Neural progenitor cell (in vitro differentiated cells): ENCODE results near the gene MYADM. TPM values are rescaled to one million over a fixed set of nuclear protein-coding genes. Genes with fewer than 3 reads are reported as not detected.

Experiments used
- DNase-seq: peaks from one replicate; pipeline ENCODE4 v3.0.0-alpha.2; 2016; ENCODE audit warnings: low spot score
- H2AFZ ChIP-seq: fragments of 200-600 bp; sonication (generic); replicated peaks from 2 replicates; pipeline ENCODE4 v1.6.1; 2016; ENCODE audit warnings: antibody characterized with exemption
- H3F3A ChIP-seq: fragments of 200-600 bp; sonication (generic); 2 replicates; pipeline ENCODE4 v1.6.1; 2016; ENCODE audit warnings: antibody characterized with exemption, low read depth
- H3K27ac ChIP-seq: fragments of 200-600 bp; sonication (generic); 2 replicates; pipeline ENCODE4 v1.5.1; 2016; ENCODE audit warnings: mild to moderate bottlenecking
- H3K27me3 ChIP-seq: fragments of 200-600 bp; sonication (generic); 2 replicates; pipeline ENCODE4 v1.6.1; 2016; ENCODE audit warnings: mild to moderate bottlenecking, moderate library complexity
- H3K36me3 ChIP-seq: fragments of 200-600 bp; sonication (generic); 2 replicates; pipeline ENCODE4 v1.5.1; 2016
- H3K4me1 ChIP-seq: fragments of 200-600 bp; sonication (generic); 2 replicates; pipeline ENCODE4 v1.6.1; 2016; ENCODE audit warnings: mixed run types
- H3K4me2 ChIP-seq: fragments of 200-600 bp; sonication (generic); 2 replicates; pipeline ENCODE4 v1.6.1; 2016
- H3K4me3 ChIP-seq: fragments of 200-600 bp; sonication (generic); 2 replicates; pipeline ENCODE4 v1.5.1; 2016
- H3K79me2 ChIP-seq: fragments of 200-600 bp; sonication (generic); 2 replicates; pipeline ENCODE4 v1.6.1; 2016; ENCODE audit warnings: low read depth
- H3K9ac ChIP-seq: fragments of 200-600 bp; sonication (generic); 2 replicates; pipeline ENCODE4 v1.6.1; 2016
- H3K9me3 ChIP-seq: fragments of 200-600 bp; sonication (generic); 2 replicates; pipeline ENCODE4 v1.5.1; 2016; ENCODE audit warnings: low read depth
- H4K20me1 ChIP-seq: fragments of 200-600 bp; sonication (generic); 2 replicates; pipeline ENCODE4 v1.6.1; 2016; ENCODE audit warnings: low read depth
- H3K27ac Mint-ChIP-seq: 3 replicates; pipeline ENCODE4 v1.8.0; 2021; ENCODE audit warnings: mixed read lengths
- H3K27me3 Mint-ChIP-seq: 2 replicates; pipeline ENCODE4 v1.8.0; 2022; ENCODE audit warnings: low read depth, mild to moderate bottlenecking, inconsistent platforms, moderate library complexity, mixed read lengths; ENCODE audit not compliant: insufficient read depth
- H3K36me3 Mint-ChIP-seq: 3 replicates; pipeline ENCODE4 v1.8.0; 2021; ENCODE audit warnings: mixed read lengths
- H3K4me1 Mint-ChIP-seq: 3 replicates; pipeline ENCODE4 v1.8.0; 2021; ENCODE audit warnings: mixed read lengths
- H3K4me3 Mint-ChIP-seq: 3 replicates; pipeline ENCODE4 v1.8.0; 2021; ENCODE audit warnings: mild to moderate bottlenecking, moderate library complexity, mixed read lengths
- H3K9me3 Mint-ChIP-seq: 3 replicates; pipeline ENCODE4 v1.8.0; 2020; ENCODE audit warnings: mixed read lengths
- EZH2 ChIP-seq: fragments of 200-600 bp; sonication (generic); IDR thresholded peaks from 2 replicates; pipeline ENCODE4 v1.6.1; 2017; ENCODE audit warnings: antibody characterized with exemption, mild to moderate bottlenecking, moderate library complexity
- EZH2phosphoT487 ChIP-seq: fragments of 200-600 bp; sonication (generic); IDR thresholded peaks from 2 replicates; pipeline ENCODE4 v1.6.1; 2017; ENCODE audit warnings: antibody characterized with exemption
- total RNA-seq: library from RNA; depleted of rRNA; stranded (reverse); fragments of >200 nt; gene quantifications from 2 replicates; pipeline ENCODE4 v1.2.3, GENCODE V29; 2015; ENCODE audit warnings: low replicate concordance
- TF ChIP-seq, protein P1 (sequence below): fragments of 200-600 bp; sonication (generic); IDR thresholded peaks from 2 replicates; pipeline ENCODE4 v1.5.1; 2017; ENCODE audit warnings: antibody characterized with exemption, mild to moderate bottlenecking

Gene MYADM
- total RNA-seq, 1 donor from 2014 or later, result 11.5 TPM

DNA sequence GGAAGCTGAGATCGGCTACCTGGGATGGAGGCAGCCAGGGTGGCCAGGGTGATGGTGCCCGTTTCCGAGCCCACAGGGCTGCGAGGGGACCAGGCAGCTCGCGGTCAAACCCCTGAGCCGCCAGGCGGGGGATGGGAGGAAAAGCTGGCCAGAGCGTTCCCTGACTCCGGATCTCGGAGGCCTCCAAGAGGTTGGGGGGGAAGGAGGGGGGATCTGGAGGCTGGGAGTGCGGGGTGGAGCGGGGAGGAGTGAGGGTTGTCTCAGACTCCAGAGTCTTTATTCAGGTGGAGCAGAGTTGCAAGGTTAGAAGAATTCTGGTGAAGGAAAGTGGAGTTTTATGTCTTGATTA lies 42.5 kb downstream of the MYADM start:
- H3K27me3 ChIP-seq, result peaks cover 60% of the 10 kb centered on the region
- H3K36me3 Mint-ChIP-seq, result peaks cover 15% of the 10 kb centered on the region
- peak overlapping the region; percentile 99 for H3K4me3 ChIP-seq
- no peak for TF ChIP-seq EZH2phosphoT487
- TF ChIP-seq EZH2, result no peak
- TF ChIP-seq, protein P1, sequence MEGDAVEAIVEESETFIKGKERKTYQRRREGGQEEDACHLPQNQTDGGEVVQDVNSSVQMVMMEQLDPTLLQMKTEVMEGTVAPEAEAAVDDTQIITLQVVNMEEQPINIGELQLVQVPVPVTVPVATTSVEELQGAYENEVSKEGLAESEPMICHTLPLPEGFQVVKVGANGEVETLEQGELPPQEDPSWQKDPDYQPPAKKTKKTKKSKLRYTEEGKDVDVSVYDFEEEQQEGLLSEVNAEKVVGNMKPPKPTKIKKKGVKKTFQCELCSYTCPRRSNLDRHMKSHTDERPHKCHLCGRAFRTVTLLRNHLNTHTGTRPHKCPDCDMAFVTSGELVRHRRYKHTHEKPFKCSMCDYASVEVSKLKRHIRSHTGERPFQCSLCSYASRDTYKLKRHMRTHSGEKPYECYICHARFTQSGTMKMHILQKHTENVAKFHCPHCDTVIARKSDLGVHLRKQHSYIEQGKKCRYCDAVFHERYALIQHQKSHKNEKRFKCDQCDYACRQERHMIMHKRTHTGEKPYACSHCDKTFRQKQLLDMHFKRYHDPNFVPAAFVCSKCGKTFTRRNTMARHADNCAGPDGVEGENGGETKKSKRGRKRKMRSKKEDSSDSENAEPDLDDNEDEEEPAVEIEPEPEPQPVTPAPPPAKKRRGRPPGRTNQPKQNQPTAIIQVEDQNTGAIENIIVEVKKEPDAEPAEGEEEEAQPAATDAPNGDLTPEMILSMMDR, result no peak
- H3K27me3 Mint-ChIP-seq, result peaks cover 21% of the 10 kb centered on the region
- no peaks in the 10 kb centered on the region for H3K9me3 Mint-ChIP-seq
- peak overlapping the region; percentile 100 for H3K4me2 ChIP-seq
- no peaks in the 10 kb centered on the region for H3K9me3 ChIP-seq
- peaks cover 11% of the 10 kb centered on the region for H3K79me2 ChIP-seq
- no peaks in the 10 kb centered on the region for H3K36me3 ChIP-seq
- peaks cover 17% of the 10 kb centered on the region for H3F3A ChIP-seq
- peak overlapping the region; percentile 3 for H3K27ac Mint-ChIP-seq
- peak overlapping the region; percentile 79 for H2AFZ ChIP-seq
- peaks cover 9% of the 10 kb centered on the region for H3K4me1 ChIP-seq
- H4K20me1 ChIP-seq, result peaks cover 39% of the 10 kb centered on the region
- no peak overlapping the region for H3K9ac ChIP-seq
- peak overlapping the region; percentile 94 for H3K4me3 Mint-ChIP-seq
- peak; percentile 86 for DNase-seq
- no peak overlapping the region for H3K27ac ChIP-seq
- peaks cover 42% of the 10 kb centered on the region for H3K4me1 Mint-ChIP-seq

DNA sequence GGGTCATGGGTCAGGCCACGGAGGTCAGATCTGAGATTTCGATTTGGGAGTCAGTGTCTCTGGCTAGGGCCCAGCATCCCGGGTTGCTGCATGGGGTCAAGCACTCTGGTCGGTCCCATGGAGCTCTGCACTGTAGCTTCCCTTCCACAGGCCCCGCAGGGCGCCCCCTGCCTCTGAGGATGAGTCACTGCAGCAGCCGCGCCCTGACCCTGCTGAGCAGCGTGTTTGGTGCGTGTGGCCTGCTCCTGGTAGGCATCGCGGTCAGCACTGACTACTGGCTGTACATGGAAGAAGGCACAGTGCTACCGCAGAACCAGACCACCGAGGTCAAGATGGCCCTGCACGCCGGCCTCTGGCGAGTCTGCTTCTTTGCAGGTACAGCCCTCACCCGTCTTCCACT lies 45.0 kb downstream of the MYADM start:
- H3K27me3 Mint-ChIP-seq, result peaks cover 10% of the 10 kb centered on the region
- no peak overlapping the region for H3K4me3 Mint-ChIP-seq
- H3K4me1 ChIP-seq, result peaks cover 9% of the 10 kb centered on the region

DNA sequence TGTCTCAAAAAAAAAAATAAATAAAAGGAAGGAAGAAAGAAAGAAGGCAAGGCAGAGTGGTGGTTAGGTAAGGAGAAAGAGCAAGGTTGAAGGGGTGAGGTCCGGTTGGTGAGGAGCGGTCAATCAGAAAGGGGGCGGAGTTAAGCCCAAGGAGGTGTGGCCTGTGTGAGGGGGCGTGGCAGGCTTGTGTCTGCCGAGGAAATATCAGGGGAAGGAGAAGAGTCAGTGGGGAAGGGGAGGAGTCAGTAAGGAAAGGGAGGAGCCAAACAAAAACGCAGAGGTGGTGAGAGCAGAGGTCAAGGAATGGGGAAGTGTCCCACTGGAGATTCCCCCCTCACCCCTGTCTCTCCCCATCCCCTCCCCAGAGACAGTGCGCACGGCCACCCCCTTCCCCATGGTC lies 47.3 kb downstream of the MYADM start:
- H3K9ac ChIP-seq, result no peak overlapping the region
- no peaks in the 10 kb centered on the region for H3K9me3 ChIP-seq
- peak overlapping the region; percentile 25 for H3K4me3 Mint-ChIP-seq
- no peaks in the 10 kb centered on the region for H3K9me3 Mint-ChIP-seq
- H3K27ac ChIP-seq, result no peak overlapping the region
- H2AFZ ChIP-seq, result no peak overlapping the region
- DNase-seq, result peak; percentile 20
- H3K36me3 Mint-ChIP-seq, result peaks cover 40% of the 10 kb centered on the region
- peaks cover 33% of the 10 kb centered on the region for H4K20me1 ChIP-seq
- H3K4me2 ChIP-seq, result no peak overlapping the region
- H3K27me3 ChIP-seq, result peaks cover 14% of the 10 kb centered on the region
- H3K27me3 Mint-ChIP-seq, result peaks cover 8% of the 10 kb centered on the region
- TF ChIP-seq, protein P1, result no peak
- TF ChIP-seq EZH2phosphoT487, result no peak
- no peak for TF ChIP-seq EZH2
- H3K27ac Mint-ChIP-seq, result no peak overlapping the region
- H3K36me3 ChIP-seq, result no peaks in the 10 kb centered on the region
- H3K4me1 Mint-ChIP-seq, result peaks cover 15% of the 10 kb centered on the region
- H3K4me1 ChIP-seq, result peaks cover 6% of the 10 kb centered on the region
- H3K4me3 ChIP-seq, result no peak overlapping the region
- H3K79me2 ChIP-seq, result peaks cover 11% of the 10 kb centered on the region
- no peaks in the 10 kb centered on the region for H3F3A ChIP-seq

More for the DNA sequence above, 45.0 kb downstream of the MYADM start:
- Histone ChIP-seq H3K27me3 (peaks cover 35% of the 10 kb centered on the region), H2AFZ (no peak overlapping the region), H3K4me3 (no peak overlapping the region), H3K9ac (no peak overlapping the region), H3K27ac (no peak overlapping the region), H3K36me3 (no peaks in the 10 kb centered on the region), H3K4me2 (no peak overlapping the region), H4K20me1 (peaks cover 33% of the 10 kb centered on the region), H3K79me2 (peaks cover 11% of the 10 kb centered on the region), H3F3A (peaks cover 10% of the 10 kb centered on the region), H3K9me3 (no peaks in the 10 kb centered on the region)
- no peak for TF ChIP-seq EZH2
- no peak for TF ChIP-seq EZH2phosphoT487
- TF ChIP-seq, protein P1, result peak; percentile 65
- peaks cover 28% of the 10 kb centered on the region for H3K4me1 Mint-ChIP-seq
- no peaks in the 10 kb centered on the region for H3K9me3 Mint-ChIP-seq
- DNase-seq, result peak; percentile 51
- no peak overlapping the region for H3K27ac Mint-ChIP-seq
- H3K36me3 Mint-ChIP-seq, result peaks cover 29% of the 10 kb centered on the region
